GM12865 (cell line): ENCODE measurements around the gene USP21.

Source experiments
- DNase-seq: peaks from one replicate; pipeline ENCODE4 v3.0.0; 2010; ENCODE audit warnings: low read depth
- H3K4me3 ChIP-seq: 2 replicates; pipeline ENCODE4 v1.5.1; 2011; ENCODE audit warnings: mild to moderate bottlenecking, low read depth, low read length, control low read depth
- TF ChIP-seq, protein P1 (sequence below): IDR thresholded peaks from 2 replicates; pipeline ENCODE4 v1.5.1; 2011; ENCODE audit warnings: low read length, control low read depth, low read depth, inconsistent platforms; ENCODE audit not compliant: insufficient read depth; ENCODE audit errors: missing control alignments

The USP21 gene

DNA sequence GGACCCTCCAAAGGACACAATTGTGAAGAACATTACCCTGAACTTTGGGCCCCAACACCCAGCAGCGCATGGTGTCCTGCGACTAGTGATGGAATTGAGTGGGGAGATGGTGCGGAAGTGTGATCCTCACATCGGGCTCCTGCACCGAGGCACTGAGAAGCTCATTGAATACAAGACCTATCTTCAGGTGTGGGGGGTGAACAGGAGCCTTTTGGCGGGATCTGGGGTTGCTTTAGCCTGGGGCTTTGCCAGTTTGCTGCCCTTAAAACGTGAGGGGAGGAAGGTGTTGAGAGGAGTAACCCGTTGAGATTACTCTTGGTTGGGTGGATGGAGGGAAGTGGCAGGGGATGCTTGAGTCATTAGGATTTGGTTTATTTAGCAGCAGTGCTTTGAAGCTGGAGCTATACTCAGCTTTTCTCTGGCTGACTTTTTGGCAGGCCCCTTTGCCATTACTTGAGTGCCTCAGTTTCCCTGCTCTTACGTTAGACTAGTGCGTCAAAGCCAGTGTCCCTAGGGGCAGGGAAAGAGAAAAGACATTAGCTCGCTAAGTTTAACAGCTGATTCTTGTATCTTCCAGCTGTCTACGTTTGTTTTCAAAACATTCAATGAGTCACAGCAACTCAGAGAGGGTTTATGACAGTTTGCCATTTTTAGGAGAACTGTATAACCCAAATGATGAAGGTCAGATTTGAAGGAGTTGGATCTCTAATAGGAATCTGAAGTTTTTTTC lies 47.3 kb downstream of the USP21 start:
- H3K4me3 ChIP-seq: no peak overlapping the region
- no peak for DNase-seq
- TF ChIP-seq, protein P1, sequence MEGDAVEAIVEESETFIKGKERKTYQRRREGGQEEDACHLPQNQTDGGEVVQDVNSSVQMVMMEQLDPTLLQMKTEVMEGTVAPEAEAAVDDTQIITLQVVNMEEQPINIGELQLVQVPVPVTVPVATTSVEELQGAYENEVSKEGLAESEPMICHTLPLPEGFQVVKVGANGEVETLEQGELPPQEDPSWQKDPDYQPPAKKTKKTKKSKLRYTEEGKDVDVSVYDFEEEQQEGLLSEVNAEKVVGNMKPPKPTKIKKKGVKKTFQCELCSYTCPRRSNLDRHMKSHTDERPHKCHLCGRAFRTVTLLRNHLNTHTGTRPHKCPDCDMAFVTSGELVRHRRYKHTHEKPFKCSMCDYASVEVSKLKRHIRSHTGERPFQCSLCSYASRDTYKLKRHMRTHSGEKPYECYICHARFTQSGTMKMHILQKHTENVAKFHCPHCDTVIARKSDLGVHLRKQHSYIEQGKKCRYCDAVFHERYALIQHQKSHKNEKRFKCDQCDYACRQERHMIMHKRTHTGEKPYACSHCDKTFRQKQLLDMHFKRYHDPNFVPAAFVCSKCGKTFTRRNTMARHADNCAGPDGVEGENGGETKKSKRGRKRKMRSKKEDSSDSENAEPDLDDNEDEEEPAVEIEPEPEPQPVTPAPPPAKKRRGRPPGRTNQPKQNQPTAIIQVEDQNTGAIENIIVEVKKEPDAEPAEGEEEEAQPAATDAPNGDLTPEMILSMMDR: no peak

DNA sequence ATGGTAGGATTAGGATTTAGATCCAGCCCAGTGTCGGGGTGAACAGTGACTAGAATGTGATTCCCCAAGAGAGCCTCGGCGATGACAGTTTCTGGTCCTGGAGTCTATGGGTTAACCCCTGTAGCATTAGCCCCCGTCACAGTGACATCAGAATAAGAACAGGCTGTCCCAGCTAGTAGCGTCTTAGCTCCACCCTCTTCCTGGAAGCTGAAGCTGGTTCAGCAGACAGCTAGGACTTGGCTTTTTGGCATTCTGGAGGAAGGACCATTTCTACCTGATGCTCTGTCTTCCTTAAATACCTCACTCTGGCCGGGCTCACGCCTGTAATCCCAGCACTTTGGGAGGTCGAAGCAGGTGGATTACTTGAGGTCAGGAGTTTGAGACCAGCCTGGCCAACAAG lies 47.9 kb downstream of the USP21 start:
- no peak overlapping the region for H3K4me3 ChIP-seq
- DNase-seq: no peak
- TF ChIP-seq, protein P1: no peak

GRCh38 chr1:161209790-161210409 lies 50.6 kb downstream of the USP21 start:
- DNase-seq: peak; percentile 82
- TF ChIP-seq, protein P1: peak; percentile 86
- no peak overlapping the region for H3K4me3 ChIP-seq

GRCh38 chr1:161214369-161214768 lies 55.1 kb downstream of the USP21 start:
- no peak overlapping the region for H3K4me3 ChIP-seq
- TF ChIP-seq, protein P1: no peak
- no peak for DNase-seq

- TF ChIP-seq, protein P1: no peak
- DNase-seq: no peak
Measured at GRCh38 chr1:161215076-161215475, 55.8 kb downstream of the USP21 start, which contains the start of gene FCER1G. FCER1G (plus strand) TSS chr1:161215295; CDS start chr1:161215322, 27 bp downstream.

More at GRCh38 chr1:161215076-161215475, 55.8 kb downstream of the USP21 start, which contains the start of gene FCER1G:
- H3K4me3 ChIP-seq: no peak within 1 kb of the TSS
